Brain microvascular endothelial cell (primary cell): ENCODE data around the gene MYT1.

ENCODE experiments used
- DNase-seq: peaks from one replicate; pipeline ENCODE4 v3.0.0-alpha.2; 2020
- H3K27ac ChIP-seq: fragments of 250-450 bp; sonication (Bioruptor Pico); 2 replicates; pipeline ENCODE4 v1.5.1; 2020; ENCODE audit warnings: mild to moderate bottlenecking, moderate library complexity
- H3K27me3 ChIP-seq: fragments of 250-450 bp; sonication (Bioruptor Pico); replicated peaks from 2 replicates; pipeline ENCODE4 v1.5.1; 2020; ENCODE audit warnings: mild to moderate bottlenecking
- H3K36me3 ChIP-seq: fragments of 250-450 bp; sonication (Bioruptor Pico); replicated peaks from 2 replicates; pipeline ENCODE4 v1.5.1; 2020; ENCODE audit warnings: mild to moderate bottlenecking
- H3K4me3 ChIP-seq: 2 replicates; pipeline ENCODE4 v1.5.1; 2011; ENCODE audit warnings: low read depth, mild to moderate bottlenecking, control low read depth, low read length, moderate library complexity
- in situ Hi-C: cut with HindIII; loops from 2 replicates; pipeline ENCODE4 v1.10.0; 2017; ENCODE audit warnings: low sequenced_read_pairs, low pct_ligation_motif_present
- TF ChIP-seq, protein P1 (sequence below): IDR thresholded peaks from 2 replicates; pipeline ENCODE4 v1.5.1; 2011; ENCODE audit warnings: low read depth, mild to moderate bottlenecking, moderate library complexity, low read length, control low read depth, inconsistent platforms; ENCODE audit errors: missing control alignments

MYT1 gene

DNA sequence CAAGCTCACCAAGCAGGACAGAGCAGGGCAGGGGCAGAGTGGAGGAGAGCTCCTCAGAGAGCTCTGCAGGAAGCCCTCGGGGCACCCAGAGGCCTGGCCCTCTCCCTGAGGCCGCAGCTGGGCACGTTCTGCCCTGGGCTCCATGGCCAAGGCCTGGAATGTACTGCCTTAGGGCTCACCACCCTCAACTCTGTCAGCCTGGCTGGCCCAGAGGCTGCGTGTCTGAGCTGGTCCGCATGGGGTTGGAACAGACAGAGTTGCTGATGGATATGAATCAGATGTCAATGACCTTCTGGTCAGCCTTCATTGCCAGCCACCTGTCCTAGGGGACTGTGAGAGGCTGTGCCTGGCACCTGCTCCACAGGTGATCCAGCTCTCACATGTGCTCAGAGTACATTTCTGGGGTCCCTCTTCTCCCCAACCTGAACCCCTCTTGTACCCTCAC, 58.1 kb downstream of the MYT1 start:
- no peak overlapping the region for H3K27ac ChIP-seq
- DNase-seq, result no peak
- peaks cover 15% of the 10 kb centered on the region for H3K27me3 ChIP-seq
- no peak overlapping the region for H3K4me3 ChIP-seq
- in situ Hi-C loops, result no loop called here
- TF ChIP-seq, protein P1, sequence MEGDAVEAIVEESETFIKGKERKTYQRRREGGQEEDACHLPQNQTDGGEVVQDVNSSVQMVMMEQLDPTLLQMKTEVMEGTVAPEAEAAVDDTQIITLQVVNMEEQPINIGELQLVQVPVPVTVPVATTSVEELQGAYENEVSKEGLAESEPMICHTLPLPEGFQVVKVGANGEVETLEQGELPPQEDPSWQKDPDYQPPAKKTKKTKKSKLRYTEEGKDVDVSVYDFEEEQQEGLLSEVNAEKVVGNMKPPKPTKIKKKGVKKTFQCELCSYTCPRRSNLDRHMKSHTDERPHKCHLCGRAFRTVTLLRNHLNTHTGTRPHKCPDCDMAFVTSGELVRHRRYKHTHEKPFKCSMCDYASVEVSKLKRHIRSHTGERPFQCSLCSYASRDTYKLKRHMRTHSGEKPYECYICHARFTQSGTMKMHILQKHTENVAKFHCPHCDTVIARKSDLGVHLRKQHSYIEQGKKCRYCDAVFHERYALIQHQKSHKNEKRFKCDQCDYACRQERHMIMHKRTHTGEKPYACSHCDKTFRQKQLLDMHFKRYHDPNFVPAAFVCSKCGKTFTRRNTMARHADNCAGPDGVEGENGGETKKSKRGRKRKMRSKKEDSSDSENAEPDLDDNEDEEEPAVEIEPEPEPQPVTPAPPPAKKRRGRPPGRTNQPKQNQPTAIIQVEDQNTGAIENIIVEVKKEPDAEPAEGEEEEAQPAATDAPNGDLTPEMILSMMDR, result no peak
- H3K36me3 ChIP-seq, result no peaks in the 10 kb centered on the region

DNA sequence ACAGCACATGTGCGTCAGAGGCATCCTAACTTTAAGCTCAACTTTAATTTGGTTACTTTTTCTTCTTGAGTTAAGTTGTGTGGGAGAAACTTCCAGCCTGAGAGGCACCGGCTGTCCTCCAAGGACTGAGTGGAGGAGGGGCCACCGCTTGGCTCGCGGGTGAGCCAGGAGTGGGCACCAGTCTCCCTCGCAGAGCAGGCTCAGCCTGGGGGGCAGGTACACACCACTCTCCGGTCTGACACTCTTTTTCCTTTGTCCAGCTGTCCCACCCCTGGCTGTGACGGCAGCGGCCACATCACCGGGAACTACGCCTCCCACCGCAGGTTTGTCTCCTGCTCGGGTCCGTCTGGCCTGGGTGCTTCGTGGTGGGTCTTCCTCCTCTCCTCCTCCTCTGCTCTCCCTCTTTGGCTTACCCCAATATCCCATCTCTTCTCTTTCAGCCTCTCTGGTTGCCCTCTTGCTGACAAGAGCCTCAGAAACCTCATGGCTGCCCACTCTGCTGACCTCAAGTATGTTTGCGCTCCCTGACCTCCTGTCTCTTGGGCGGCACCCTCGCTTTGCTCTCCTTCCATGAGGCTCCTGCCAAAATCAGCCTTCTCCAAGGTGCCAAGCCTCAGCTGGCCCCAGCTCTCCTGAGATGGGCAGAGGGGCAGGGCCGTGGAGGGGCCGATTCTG, 58.7 kb downstream of the MYT1 start:
- Histone ChIP-seq H3K4me3 (no peak overlapping the region), H3K27ac (no peak overlapping the region), H3K27me3 (peaks cover 15% of the 10 kb centered on the region), H3K36me3 (no peaks in the 10 kb centered on the region)
- TF ChIP-seq, protein P1, result no peak
- in situ Hi-C loops, result no loop called here
- DNase-seq, result no peak

DNA sequence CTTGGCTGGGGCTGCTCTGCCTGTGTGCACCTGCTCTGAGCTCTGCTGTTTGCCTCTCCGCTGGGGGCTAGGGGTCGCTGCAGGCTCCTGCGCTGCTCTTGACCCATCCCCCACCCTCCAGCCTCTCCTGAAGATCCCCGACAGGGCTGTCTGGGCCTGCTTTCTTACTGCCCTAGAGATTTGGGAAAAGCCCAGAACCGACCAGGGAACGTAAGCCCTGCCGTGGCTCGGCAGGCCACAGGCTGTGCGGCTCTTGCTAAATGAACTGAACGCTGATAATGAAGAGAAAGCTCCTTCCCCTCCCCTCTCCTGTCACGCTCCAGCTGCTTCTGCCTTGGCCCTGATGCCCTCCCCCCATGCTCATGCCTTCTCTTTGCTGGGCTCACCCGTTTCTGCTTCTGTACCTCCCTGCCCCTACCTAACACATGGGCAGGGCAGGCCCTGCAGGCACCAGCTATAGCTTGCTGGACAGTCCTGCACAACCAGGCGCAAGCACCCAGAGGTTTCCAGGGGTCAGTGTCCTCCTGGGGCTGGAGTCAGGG, 59.3 kb downstream of the MYT1 start:
- DNase-seq, result no peak
- no peak overlapping the region for H3K4me3 ChIP-seq
- in situ Hi-C loops, result no loop called here
- peaks cover 15% of the 10 kb centered on the region for H3K27me3 ChIP-seq
- no peaks in the 10 kb centered on the region for H3K36me3 ChIP-seq
- no peak overlapping the region for H3K27ac ChIP-seq
- TF ChIP-seq, protein P1, result peak; percentile 66

DNA sequence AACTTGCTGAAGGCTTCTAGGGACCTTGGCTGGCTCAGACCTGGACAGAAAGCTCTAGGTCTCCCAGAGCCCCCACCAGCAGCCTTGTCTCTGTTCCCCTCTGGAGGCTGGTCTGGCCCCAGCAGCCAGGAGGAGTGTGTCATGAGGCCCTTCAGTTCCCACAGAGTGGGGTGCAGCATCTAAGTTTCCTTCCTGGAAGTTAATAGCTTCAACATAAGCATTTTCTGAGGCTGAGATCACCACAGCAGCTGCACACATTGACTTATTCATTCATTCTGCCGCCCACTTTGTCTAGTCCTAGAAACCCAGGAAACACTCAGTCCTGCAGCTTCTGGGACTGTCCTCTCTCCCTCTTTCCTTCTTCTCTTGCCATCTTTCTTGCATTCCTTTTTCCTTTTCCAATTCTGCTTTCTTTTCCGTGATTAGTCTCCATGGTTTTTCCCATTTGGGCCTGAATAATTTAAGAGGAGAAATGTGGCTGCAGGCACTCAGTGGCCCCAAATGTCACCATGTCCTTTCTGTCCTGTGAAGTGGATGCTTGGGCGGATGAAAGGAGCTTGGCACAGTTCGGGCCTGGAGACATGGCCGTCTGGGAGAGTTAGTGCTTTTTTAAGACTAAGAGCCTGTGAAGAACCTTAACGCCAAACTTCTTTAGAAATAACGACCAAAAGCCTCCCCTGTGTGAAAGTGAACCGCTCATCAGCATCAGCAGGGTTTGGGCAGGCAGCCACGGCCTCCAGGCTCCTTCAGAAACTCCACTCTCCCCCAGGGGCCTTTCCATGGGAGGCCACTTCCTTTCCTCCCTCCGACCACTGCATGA, 60.3 kb downstream of the MYT1 start:
- peak overlapping the region; percentile 53 for H3K27ac ChIP-seq
- peak; percentile 87 for DNase-seq
- no peaks in the 10 kb centered on the region for H3K36me3 ChIP-seq
- no peak overlapping the region for H3K4me3 ChIP-seq
- peaks cover 8% of the 10 kb centered on the region for H3K27me3 ChIP-seq
- in situ Hi-C loops, result no loop called here
- TF ChIP-seq, protein P1, result peak; percentile 20

DNA sequence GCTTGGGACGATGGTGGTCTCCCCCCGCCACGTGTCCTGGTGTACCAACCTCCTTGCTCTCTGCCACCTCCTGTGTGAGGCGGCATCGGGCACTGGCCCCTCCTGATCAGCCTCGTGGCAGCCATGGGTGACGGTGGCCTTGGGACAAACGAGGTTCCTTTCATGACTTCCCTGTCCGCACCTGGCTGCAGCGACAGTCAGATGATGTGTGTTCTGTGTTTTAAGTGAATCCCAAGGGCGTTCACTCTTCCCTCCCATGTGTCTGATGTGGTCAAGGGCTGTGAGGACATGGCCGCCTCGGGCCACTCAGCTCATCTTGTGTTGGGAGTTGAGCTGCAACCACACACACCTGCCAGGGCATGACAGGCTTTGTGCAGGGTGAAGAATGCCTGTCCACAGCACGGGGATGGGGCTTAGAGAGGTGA, 60.9 kb downstream of the MYT1 start:
- in situ Hi-C loops, result no loop called here
- TF ChIP-seq, protein P1, result no peak
- H3K4me3 ChIP-seq, result no peak overlapping the region
- no peak overlapping the region for H3K27ac ChIP-seq
- peaks cover 2% of the 10 kb centered on the region for H3K27me3 ChIP-seq
- DNase-seq, result no peak
- no peaks in the 10 kb centered on the region for H3K36me3 ChIP-seq
